Lower lobe of right lung (tissue), 2 donors: ENCODE data around the gene CAVIN4. TPM values are rescaled to one million over a fixed set of nuclear protein-coding genes. Genes with fewer than 3 reads are reported as not detected.

ENCODE experiments used
- ATAC-seq, 2 donors: fragments of 200-7000 bp; cut with Tn5 transposase; one replicate each; pipeline ENCODE4 v1.9.1; 2020 to 2022; ENCODE audit warnings: mild to moderate bottlenecking in 2 of 2, moderate library complexity in 2 of 2
- DNase-seq: peaks from one replicate; pipeline ENCODE4 v3.0.0-alpha.2; 2020
- H3K27ac ChIP-seq: fragments of 200-600 bp; one replicate; pipeline ENCODE4 v1.8.0; 2022
- H3K27me3 ChIP-seq: fragments of 200-600 bp; one replicate; pipeline ENCODE4 v1.8.0; 2022; ENCODE audit warnings: low read depth
- H3K36me3 ChIP-seq: fragments of 200-600 bp; one replicate; pipeline ENCODE4 v1.8.0; 2022; ENCODE audit warnings: mild to moderate bottlenecking
- H3K4me1 ChIP-seq: fragments of 200-600 bp; one replicate; pipeline ENCODE4 v1.8.0; 2022
- H3K4me3 ChIP-seq: fragments of 200-600 bp; one replicate; pipeline ENCODE4 v1.8.0; 2022; ENCODE audit warnings: mild to moderate bottlenecking
- H3K9me3 ChIP-seq: fragments of 200-600 bp; one replicate; pipeline ENCODE4 v1.8.0; 2022
- intact Hi-C: fragments of 100-400 bp; cut with DNase I; formaldehyde crosslinking; loops from one replicate; pipeline ENCODE4 v1.11.0; 2022
- total RNA-seq: library from RNA; stranded (reverse); fragmentation: NEBNext Ultra II Directional; extraction: Animal tissue kit (Norgen Biotek cat#: 25700); gene quantifications from one replicate; pipeline ENCODE4 v1.2.1, GENCODE V29; 2021
- TF ChIP-seq, protein P1 (sequence below): fragments of 200-600 bp; IDR thresholded peaks from one replicate; pipeline ENCODE4 v1.8.0; 2022; ENCODE audit warnings: antibody characterized with exemption, mild to moderate bottlenecking
- donor health status: DM: no; HTN: yes; CAD: no; lungs with severe emphysema.

CAVIN4 gene
- total RNA-seq, 1 donor from 2014 or later: 1.7 TPM

DNA sequence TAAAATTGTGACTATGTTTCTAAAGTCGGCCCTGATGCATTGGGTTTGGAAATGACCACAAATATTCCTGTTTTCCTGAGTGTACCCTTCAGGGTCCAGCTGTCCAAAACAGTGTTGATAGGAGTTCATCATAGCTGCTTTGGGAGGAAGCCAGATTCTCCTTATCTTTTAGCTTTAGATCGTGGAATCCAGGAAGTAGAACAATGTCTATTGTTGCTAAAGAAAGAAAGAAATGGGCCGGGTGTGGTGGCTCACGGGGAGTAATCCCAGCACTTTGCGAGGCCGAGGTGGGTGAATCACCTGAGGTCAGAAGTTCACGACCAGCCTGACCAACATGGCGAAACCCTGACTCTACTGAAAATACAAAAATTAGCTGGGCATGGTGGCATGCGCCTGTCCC is 9.5 kb downstream of the CAVIN4 start:
- TF ChIP-seq, protein P1, sequence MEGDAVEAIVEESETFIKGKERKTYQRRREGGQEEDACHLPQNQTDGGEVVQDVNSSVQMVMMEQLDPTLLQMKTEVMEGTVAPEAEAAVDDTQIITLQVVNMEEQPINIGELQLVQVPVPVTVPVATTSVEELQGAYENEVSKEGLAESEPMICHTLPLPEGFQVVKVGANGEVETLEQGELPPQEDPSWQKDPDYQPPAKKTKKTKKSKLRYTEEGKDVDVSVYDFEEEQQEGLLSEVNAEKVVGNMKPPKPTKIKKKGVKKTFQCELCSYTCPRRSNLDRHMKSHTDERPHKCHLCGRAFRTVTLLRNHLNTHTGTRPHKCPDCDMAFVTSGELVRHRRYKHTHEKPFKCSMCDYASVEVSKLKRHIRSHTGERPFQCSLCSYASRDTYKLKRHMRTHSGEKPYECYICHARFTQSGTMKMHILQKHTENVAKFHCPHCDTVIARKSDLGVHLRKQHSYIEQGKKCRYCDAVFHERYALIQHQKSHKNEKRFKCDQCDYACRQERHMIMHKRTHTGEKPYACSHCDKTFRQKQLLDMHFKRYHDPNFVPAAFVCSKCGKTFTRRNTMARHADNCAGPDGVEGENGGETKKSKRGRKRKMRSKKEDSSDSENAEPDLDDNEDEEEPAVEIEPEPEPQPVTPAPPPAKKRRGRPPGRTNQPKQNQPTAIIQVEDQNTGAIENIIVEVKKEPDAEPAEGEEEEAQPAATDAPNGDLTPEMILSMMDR: no peak
- H3K4me3 ChIP-seq: no peak overlapping the region
- H3K27ac ChIP-seq: no peak overlapping the region
- intact Hi-C loops: no loop called here
- DNase-seq: no peak
- H3K36me3 ChIP-seq: no peaks in the 10 kb centered on the region
- no peaks in the 10 kb centered on the region for H3K9me3 ChIP-seq
- no peaks in the 10 kb centered on the region for H3K4me1 ChIP-seq
- no peaks in the 10 kb centered on the region for H3K27me3 ChIP-seq
- ATAC-seq: no peak

DNA sequence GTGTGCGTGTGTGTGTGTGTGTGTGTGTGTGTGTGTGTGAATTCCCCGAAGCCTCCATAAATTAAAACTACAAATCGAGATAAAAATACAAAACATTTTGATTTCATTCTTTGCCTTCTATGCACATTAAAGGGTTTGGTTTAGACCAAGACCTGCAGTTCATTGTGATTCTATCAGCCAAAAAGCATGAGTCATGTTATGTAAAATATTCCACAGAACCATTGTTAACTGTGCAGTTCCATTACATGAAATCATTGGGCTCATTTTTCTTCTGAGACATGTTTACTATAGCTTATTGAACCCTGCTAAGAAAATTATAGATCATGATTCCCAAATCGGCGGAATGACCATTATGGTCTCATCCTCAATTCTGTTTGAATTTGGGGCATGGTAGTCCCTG is 11.7 kb downstream of the CAVIN4 start:
- TF ChIP-seq, protein P1: no peak
- no peaks in the 10 kb centered on the region for H3K36me3 ChIP-seq
- DNase-seq: no peak
- no peaks in the 10 kb centered on the region for H3K27me3 ChIP-seq
- intact Hi-C loops: no loop called here
- no peak for ATAC-seq
- H3K27ac ChIP-seq: no peak overlapping the region
- H3K9me3 ChIP-seq: no peaks in the 10 kb centered on the region
- H3K4me1 ChIP-seq: no peaks in the 10 kb centered on the region
- no peak overlapping the region for H3K4me3 ChIP-seq

DNA sequence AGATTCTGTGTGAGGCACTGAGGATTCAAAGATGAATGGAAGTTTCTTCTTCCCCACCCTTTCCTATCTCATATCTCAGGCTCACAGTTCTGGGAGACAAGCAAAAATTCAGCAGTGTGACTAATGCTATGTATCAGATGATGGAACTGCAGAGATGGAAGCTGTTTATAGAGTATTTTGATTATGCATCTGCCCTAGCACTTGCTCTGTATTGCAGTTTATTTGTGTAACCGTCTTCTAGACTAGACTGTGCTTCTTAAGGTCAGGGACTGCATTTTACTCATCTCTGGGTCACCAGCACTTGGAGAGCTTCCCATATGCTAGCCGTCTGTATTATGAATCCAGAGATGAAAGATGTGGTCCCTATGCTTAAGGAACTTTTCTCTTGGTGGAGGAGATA is 12.6 kb downstream of the CAVIN4 start:
- ATAC-seq (no peak), DNase-seq (no peak)
- no peak overlapping the region for H3K27ac ChIP-seq
- TF ChIP-seq, protein P1: no peak
- intact Hi-C loops: no loop called here
- no peaks in the 10 kb centered on the region for H3K4me1 ChIP-seq
- no peaks in the 10 kb centered on the region for H3K36me3 ChIP-seq
- no peak overlapping the region for H3K4me3 ChIP-seq
- H3K9me3 ChIP-seq: no peaks in the 10 kb centered on the region
- H3K27me3 ChIP-seq: no peaks in the 10 kb centered on the region

DNA sequence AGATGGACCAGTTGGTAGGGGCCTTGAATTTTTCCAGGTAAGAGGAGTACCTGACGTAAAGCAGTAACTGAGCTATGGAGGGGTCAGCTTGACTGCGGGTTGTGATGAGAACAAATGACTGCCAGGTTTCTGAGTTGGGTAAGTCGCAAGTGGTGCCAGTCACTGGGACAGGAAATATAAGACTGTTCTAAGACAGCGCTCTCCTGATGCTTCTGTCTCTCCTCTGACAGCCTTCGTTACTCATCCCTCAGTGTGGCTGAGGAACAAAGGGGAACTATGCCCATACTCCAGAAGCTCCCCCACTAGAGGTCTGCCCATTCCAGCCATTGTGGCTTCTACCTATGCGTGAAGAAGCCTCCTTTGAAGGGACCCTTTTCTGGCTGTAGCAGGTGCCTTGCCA is 13.3 kb downstream of the CAVIN4 start:
- DNase-seq: no peak
- H3K27me3 ChIP-seq: no peaks in the 10 kb centered on the region
- ATAC-seq: no peak
- TF ChIP-seq, protein P1: no peak
- no peaks in the 10 kb centered on the region for H3K9me3 ChIP-seq
- intact Hi-C loops: no loop called here
- no peaks in the 10 kb centered on the region for H3K4me1 ChIP-seq
- H3K27ac ChIP-seq: no peak overlapping the region
- no peaks in the 10 kb centered on the region for H3K36me3 ChIP-seq
- H3K4me3 ChIP-seq: no peak overlapping the region

DNA sequence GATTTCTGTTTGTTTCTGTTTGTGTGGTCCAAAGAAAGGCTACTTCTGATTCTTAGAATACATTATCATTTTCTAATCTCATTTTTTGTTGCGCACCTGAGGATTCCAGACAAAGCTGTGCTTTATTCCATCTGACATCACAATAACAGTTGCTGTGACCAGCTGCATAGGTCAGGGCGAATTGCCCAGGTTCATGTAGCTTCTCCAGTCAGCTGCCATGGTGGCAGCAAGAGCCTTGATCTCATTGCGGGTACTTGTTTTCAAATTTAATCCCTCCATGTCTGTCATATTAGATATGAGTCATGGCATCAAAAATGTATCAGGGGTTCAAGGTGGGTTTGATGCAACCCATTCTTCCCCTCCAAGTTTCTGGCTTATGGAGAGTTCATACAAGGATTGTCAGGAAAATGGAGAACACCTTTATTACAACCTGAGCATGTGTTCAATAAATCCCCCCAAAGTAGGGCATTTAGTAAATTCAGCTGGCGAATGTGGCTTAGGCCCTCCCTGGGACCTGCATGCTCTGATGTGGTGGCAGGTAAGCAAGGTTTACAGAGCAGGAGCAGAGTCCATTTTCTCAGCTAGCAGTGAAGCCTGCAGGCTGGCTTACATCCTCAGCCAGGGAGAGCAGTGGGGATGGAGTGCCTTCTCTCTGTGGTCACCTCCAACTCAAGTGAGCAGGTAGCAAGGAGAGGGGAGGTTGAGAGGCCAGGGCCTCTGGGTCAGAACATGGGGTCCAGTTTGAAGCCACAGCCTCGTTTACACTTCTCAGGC is 13.9 kb downstream of the CAVIN4 start:
- Histone ChIP-seq H3K36me3 (no peaks in the 10 kb centered on the region), H3K27ac (no peak overlapping the region), H3K4me1 (no peaks in the 10 kb centered on the region), H3K9me3 (no peaks in the 10 kb centered on the region), H3K4me3 (no peak overlapping the region), H3K27me3 (no peaks in the 10 kb centered on the region)
- intact Hi-C loops: no loop called here
- TF ChIP-seq, protein P1: no peak
- DNase-seq (no peak), ATAC-seq (no peak)
